ENCODE data around the gene RNF182.

DNA sequence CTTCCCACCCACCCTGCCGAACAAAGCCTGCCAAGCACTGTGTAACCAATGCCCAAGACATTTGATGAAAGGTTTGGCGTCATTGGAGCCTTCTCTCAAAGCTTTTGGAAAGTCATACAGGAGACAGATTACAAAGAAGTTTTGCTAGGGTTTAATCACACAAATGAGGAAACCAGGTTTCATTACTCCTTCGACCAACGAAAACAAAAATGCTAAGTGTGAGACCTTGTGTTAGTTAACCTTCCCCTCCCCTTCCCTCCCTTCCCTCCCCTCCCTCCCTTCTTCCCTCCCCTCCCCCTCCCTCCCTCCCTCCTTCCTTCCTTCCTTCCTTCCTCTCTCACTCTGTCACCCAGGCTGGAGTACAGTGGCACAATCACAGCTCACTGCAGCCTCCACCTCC lies 96.7 kb downstream of the RNF182 start:
- TF ChIP-seq, protein P1, sequence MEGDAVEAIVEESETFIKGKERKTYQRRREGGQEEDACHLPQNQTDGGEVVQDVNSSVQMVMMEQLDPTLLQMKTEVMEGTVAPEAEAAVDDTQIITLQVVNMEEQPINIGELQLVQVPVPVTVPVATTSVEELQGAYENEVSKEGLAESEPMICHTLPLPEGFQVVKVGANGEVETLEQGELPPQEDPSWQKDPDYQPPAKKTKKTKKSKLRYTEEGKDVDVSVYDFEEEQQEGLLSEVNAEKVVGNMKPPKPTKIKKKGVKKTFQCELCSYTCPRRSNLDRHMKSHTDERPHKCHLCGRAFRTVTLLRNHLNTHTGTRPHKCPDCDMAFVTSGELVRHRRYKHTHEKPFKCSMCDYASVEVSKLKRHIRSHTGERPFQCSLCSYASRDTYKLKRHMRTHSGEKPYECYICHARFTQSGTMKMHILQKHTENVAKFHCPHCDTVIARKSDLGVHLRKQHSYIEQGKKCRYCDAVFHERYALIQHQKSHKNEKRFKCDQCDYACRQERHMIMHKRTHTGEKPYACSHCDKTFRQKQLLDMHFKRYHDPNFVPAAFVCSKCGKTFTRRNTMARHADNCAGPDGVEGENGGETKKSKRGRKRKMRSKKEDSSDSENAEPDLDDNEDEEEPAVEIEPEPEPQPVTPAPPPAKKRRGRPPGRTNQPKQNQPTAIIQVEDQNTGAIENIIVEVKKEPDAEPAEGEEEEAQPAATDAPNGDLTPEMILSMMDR (IDR thresholded peaks at IDR 0.05; ENCODE audit: insufficient read depth, low read length) = no peak
- TF ChIP-seq POLR2AphosphoS5 (IDR thresholded peaks at IDR 0.05; ENCODE audit: low read depth) = no peak
- TF ChIP-seq, protein P2, sequence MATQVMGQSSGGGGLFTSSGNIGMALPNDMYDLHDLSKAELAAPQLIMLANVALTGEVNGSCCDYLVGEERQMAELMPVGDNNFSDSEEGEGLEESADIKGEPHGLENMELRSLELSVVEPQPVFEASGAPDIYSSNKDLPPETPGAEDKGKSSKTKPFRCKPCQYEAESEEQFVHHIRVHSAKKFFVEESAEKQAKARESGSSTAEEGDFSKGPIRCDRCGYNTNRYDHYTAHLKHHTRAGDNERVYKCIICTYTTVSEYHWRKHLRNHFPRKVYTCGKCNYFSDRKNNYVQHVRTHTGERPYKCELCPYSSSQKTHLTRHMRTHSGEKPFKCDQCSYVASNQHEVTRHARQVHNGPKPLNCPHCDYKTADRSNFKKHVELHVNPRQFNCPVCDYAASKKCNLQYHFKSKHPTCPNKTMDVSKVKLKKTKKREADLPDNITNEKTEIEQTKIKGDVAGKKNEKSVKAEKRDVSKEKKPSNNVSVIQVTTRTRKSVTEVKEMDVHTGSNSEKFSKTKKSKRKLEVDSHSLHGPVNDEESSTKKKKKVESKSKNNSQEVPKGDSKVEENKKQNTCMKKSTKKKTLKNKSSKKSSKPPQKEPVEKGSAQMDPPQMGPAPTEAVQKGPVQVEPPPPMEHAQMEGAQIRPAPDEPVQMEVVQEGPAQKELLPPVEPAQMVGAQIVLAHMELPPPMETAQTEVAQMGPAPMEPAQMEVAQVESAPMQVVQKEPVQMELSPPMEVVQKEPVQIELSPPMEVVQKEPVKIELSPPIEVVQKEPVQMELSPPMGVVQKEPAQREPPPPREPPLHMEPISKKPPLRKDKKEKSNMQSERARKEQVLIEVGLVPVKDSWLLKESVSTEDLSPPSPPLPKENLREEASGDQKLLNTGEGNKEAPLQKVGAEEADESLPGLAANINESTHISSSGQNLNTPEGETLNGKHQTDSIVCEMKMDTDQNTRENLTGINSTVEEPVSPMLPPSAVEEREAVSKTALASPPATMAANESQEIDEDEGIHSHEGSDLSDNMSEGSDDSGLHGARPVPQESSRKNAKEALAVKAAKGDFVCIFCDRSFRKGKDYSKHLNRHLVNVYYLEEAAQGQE (IDR thresholded peaks at IDR 0.05; ENCODE audit: insufficient replicate concordance, low read depth) = no peak
- no peak for TF ChIP-seq GABPA (IDR thresholded peaks at IDR 0.05; ENCODE audit: low read depth)
